GM12801 (cell line): ENCODE data around the gene PCNX3.

Experiments
- TF ChIP-seq, protein P1 (sequence below): IDR thresholded peaks from one replicate; pipeline ENCODE4 v1.5.1; 2011; ENCODE audit warnings: control low read depth; ENCODE audit not compliant: insufficient read length; ENCODE audit errors: extremely low read depth

PCNX3 gene

DNA sequence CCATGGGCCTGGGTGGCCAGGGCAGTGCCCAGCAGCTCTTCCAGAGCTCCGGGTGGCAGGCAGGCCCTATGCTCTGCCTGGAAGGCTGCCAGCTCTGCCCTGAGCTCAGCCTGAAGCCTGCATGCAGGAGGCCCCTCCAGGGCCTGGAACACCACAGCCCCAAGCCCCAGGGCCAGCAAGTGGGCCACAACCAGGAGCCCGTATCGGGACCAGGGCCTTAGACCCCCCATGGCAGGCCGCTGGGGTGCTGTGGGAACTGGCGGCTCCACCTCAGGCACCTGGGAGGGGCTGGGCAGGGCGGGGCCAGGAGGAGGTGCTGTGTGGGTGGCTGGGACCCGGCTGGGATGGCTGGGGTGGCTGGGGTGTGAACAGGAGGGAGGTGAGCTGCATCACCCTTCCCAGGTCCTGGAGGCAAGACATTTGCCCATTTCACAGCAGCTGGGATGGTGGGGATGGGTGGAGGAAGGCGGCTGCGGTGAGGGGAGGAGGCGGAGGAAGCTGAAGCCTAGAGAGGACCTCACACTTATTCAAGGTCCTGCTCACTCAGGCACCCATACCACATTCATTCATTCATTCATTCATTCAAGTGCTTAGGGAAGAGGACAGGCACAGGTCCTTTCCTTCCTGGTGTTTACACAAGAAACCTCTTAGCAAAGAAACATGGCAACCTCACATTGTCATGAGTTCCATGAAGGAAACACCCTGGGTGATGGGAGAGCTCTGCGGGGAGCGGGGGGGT, 19.9 kb upstream of the PCNX3 start, which contains the start of gene KCNK7:
Gene KCNK7 (minus strand): TSS at position 258 of the 739 bp plus-strand sequence. CDS start 28 bp downstream, at position 230.
- TF ChIP-seq, protein P1, sequence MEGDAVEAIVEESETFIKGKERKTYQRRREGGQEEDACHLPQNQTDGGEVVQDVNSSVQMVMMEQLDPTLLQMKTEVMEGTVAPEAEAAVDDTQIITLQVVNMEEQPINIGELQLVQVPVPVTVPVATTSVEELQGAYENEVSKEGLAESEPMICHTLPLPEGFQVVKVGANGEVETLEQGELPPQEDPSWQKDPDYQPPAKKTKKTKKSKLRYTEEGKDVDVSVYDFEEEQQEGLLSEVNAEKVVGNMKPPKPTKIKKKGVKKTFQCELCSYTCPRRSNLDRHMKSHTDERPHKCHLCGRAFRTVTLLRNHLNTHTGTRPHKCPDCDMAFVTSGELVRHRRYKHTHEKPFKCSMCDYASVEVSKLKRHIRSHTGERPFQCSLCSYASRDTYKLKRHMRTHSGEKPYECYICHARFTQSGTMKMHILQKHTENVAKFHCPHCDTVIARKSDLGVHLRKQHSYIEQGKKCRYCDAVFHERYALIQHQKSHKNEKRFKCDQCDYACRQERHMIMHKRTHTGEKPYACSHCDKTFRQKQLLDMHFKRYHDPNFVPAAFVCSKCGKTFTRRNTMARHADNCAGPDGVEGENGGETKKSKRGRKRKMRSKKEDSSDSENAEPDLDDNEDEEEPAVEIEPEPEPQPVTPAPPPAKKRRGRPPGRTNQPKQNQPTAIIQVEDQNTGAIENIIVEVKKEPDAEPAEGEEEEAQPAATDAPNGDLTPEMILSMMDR, result no peak

DNA sequence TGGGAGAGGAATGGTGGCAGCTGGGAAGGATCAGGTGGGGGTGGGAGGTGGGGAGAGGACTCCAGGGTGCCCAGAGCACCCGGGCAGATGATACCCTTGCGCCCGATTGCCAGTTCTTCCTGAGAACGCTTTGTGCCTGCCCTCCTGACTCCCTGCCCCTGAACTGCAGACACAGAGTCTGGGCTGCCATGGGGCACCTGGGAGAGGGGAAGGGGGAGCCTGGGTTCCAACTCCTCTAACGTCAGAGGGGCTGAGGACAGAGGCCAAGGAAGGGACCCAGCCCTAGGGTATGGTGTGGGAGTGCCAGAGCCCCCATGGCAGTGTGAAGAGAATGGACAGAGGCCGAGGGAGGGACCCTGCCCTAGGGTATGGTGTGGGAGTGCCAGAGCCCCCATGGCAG, 19.1 kb upstream of the PCNX3 start:
- TF ChIP-seq, protein P1, result no peak

- TF ChIP-seq, protein P1, result no peak
Measured at GRCh38 chr11:65598258-65598699, 17.3 kb upstream of the PCNX3 start.

GRCh38 chr11:65599216-65599954, 16.2 kb upstream of the PCNX3 start:
- TF ChIP-seq, protein P1, result no peak

- TF ChIP-seq, protein P1, result no peak
Measured at GRCh38 chr11:65599955-65600246, 15.7 kb upstream of the PCNX3 start.

DNA sequence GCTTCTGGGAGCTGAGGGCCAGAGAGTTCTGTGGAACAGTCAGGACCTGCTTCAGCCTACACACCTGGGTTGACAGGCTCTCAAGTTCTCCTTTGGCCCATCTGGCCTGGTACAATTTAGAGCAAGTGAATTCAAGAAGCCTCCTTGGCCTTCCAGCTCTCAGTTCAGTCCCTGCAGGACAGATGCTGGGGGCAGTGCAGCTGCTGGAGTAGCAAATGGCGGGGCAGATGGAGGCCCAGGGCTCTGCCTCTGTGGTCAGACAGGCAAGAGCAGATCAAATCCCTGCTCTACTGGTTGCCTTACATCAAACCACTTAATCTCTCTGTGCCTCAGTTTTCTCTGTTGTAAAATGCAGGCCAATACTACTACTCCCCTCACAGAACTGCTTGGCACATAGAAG, 11.3 kb upstream of the PCNX3 start:
- TF ChIP-seq, protein P1, result no peak

GRCh38 chr11:65606876-65607613, 8.5 kb upstream of the PCNX3 start:
- TF ChIP-seq, protein P1, result no peak
